Left ventricle myocardium inferior (tissue), 1 donor: Measurements from ENCODE around the gene CCDC146. TPM values are rescaled to one million over a fixed set of nuclear protein-coding genes. Genes with fewer than 3 reads are reported as not detected.

Experiments
- DNase-seq: peaks from one replicate; pipeline ENCODE4 v3.0.0-alpha.2; 2020
- H3K27ac ChIP-seq: fragments of 200-600 bp; replicated peaks from 2 replicates; pipeline ENCODE4 v1.8.0; 2021
- H3K27me3 ChIP-seq: fragments of 200-600 bp; 2 replicates; pipeline ENCODE4 v1.8.0; 2021; ENCODE audit warnings: low read depth
- H3K36me3 ChIP-seq: fragments of 200-600 bp; 2 replicates; pipeline ENCODE4 v1.8.0; 2021
- H3K4me1 ChIP-seq: fragments of 200-600 bp; 2 replicates; pipeline ENCODE4 v1.8.0; 2021
- H3K4me3 ChIP-seq: fragments of 200-600 bp; 2 replicates; pipeline ENCODE4 v1.8.0; 2021; ENCODE audit warnings: mild to moderate bottlenecking, moderate library complexity
- H3K9me3 ChIP-seq: fragments of 200-600 bp; replicated peaks from 2 replicates; pipeline ENCODE4 v1.8.0; 2021
- intact Hi-C: fragments of 100-400 bp; cut with micrococcal nuclease; formaldehyde crosslinking; loops from one replicate; pipeline ENCODE4 v1.11.0; 2022
- total RNA-seq: library from RNA; stranded (reverse); fragmentation: NEBNext Ultra II Directional; extraction: Animal tissue kit (Norgen Biotek cat#: 25700); gene quantifications from one replicate; pipeline ENCODE4 v1.2.1, GENCODE V29; 2021
- TF ChIP-seq, protein P1 (sequence below): fragments of 200-600 bp; IDR thresholded peaks from 2 replicates; pipeline ENCODE4 v1.8.0; 2021; ENCODE audit warnings: antibody characterized with exemption, mild to moderate bottlenecking, borderline replicate concordance
- donor health status: DM: no; HTN: yes; CAD: no; lungs with severe emphysema.

Gene CCDC146
- total RNA-seq, 1 donor from 2014 or later: 4.7 TPM

DNA sequence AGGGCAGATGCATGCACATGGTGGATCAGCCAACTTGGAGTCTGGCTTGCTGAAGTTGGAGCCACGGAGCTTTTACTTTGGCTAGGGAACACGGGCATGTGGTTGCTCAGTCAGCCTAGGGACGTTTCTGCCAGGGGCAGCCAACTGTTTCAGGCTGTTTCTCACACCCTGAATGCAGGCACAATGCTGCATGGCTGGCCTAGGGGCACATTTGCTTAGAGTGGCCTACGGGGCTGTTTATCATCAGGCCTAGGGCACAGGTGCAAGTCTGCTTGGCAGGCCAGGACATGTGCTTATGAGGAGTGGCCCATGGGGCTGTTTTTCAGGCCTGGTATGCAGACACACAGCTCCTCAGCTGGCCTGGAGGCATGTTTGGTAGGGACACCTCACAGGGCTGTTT, 186.4 kb downstream of the CCDC146 start:
- intact Hi-C loops: no loop called here
- H3K4me1 ChIP-seq: peaks cover 36% of the 10 kb centered on the region
- H3K9me3 ChIP-seq: no peaks in the 10 kb centered on the region
- DNase-seq: no peak
- H3K36me3 ChIP-seq: peaks cover 16% of the 10 kb centered on the region
- TF ChIP-seq, protein P1, sequence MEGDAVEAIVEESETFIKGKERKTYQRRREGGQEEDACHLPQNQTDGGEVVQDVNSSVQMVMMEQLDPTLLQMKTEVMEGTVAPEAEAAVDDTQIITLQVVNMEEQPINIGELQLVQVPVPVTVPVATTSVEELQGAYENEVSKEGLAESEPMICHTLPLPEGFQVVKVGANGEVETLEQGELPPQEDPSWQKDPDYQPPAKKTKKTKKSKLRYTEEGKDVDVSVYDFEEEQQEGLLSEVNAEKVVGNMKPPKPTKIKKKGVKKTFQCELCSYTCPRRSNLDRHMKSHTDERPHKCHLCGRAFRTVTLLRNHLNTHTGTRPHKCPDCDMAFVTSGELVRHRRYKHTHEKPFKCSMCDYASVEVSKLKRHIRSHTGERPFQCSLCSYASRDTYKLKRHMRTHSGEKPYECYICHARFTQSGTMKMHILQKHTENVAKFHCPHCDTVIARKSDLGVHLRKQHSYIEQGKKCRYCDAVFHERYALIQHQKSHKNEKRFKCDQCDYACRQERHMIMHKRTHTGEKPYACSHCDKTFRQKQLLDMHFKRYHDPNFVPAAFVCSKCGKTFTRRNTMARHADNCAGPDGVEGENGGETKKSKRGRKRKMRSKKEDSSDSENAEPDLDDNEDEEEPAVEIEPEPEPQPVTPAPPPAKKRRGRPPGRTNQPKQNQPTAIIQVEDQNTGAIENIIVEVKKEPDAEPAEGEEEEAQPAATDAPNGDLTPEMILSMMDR: no peak
- no peak overlapping the region for H3K4me3 ChIP-seq
- H3K27me3 ChIP-seq: no peaks in the 10 kb centered on the region
- peak overlapping the region; percentile 21 for H3K27ac ChIP-seq

DNA sequence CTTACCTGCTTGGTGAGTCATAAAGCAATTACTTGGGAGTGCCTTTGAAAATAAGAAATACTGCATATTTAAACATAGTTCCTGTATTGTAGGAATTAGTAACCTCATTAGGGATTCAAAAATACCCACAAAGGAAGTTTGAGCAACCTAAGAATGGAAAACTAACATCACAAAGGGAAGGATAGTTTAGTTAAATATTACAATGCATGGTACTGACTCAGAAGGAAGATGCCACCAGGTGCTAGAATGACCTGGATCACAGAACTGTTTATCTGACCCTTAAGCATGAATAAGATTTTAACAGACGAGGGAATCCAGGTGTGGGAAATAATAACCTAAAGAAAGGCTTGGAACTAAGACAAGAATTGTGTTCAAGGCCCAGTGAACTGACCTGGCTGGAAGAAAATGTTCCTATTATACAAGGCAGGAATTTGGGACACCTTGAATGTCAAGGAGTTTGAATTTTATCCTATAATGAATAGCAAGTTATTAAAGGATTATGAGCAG, 187.4 kb downstream of the CCDC146 start:
- TF ChIP-seq, protein P1: no peak
- no peak for DNase-seq
- peaks cover 46% of the 10 kb centered on the region for H3K4me1 ChIP-seq
- H3K36me3 ChIP-seq: peaks cover 12% of the 10 kb centered on the region
- H3K27ac ChIP-seq: no peak overlapping the region
- no peak overlapping the region for H3K4me3 ChIP-seq
- intact Hi-C loops: loop anchor here (10.0 kb wide), 1 partner anchor 55 kb away; no protein-coding TSS in a partner anchor
- no peaks in the 10 kb centered on the region for H3K27me3 ChIP-seq
- H3K9me3 ChIP-seq: no peaks in the 10 kb centered on the region

DNA sequence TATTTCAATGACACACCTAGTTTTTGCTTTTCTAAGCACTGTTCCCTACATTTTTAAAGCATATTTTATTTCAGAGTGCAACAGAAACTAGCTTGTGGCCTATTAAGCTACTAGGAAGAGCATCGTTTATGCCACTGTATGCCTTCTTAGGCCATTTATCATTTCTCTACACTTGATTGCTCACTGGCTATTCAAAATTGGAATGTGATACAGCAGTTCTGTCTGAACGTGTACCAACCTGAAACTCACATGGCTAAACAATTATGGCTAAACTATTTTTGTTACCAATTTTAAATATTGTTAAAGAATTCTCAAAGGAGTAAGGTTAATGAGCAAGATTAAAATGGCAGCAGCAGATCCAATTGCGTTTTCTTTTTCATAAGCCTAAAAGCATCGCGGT, 188.6 kb downstream of the CCDC146 start:
- Histone ChIP-seq H3K4me1 (peaks cover 56% of the 10 kb centered on the region), H3K27ac (no peak overlapping the region), H3K36me3 (peaks cover 12% of the 10 kb centered on the region), H3K9me3 (no peaks in the 10 kb centered on the region), H3K4me3 (no peak overlapping the region), H3K27me3 (no peaks in the 10 kb centered on the region)
- intact Hi-C loops: loop anchor here (10.0 kb wide), 1 partner anchor 56 kb away; no protein-coding TSS in a partner anchor
- DNase-seq: no peak
- TF ChIP-seq, protein P1: no peak

DNA sequence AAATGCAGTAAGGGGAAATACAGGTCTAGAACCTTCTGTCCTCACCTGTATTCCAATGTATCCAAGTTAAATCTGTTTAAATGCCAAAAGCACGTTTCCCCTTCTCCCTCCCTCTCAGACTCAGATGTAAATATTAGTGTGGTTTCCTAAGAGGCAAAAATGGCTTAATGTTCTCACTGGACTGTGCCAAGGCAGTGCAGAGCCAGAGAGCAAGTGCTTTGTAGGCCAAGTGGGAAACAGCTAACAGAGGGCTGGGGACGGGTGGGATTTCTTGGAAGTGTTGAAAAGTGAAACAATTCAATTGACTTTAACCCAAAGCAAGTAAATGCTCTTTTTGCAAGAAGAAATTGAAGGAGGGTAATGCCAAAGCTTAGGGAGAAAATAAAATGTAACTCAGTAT, 190.7 kb downstream of the CCDC146 start:
- H3K27ac ChIP-seq: peak overlapping the region; percentile 3
- no peak for DNase-seq
- no peaks in the 10 kb centered on the region for H3K27me3 ChIP-seq
- intact Hi-C loops: loop anchor here (10.0 kb wide), 1 partner anchor 58 kb away; no protein-coding TSS in a partner anchor
- peaks cover 14% of the 10 kb centered on the region for H3K36me3 ChIP-seq
- H3K4me3 ChIP-seq: no peak overlapping the region
- TF ChIP-seq, protein P1: no peak
- peaks cover 56% of the 10 kb centered on the region for H3K4me1 ChIP-seq
- no peaks in the 10 kb centered on the region for H3K9me3 ChIP-seq

DNA sequence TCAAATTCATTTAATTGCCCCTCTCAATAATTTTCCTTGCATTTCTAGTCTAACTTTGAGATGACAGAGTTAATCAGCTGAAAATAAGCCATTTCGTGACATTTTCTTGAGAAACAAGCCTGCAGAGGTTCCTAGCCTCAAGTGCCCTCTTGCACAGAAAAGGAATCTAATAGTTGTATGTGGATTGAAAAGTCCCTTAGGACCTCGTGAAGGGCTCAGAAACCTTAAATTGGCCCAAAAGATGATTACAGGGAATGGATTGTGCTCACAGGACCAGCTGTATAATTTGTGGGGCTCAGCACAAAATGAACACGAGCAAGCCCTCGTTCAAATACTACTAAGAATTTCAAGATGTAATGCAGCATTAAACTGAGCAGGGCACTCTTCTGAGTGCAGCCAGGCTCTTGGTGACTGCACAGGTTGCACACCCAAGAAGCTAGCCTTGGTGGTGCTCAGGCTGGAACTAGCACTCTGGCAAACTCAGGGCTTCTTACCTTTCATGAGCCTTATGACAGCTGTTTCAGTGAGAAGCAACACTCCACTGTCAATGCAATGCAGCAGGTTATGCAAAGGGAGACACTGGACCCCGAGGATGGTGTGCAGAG, 191.6 kb downstream of the CCDC146 start:
- intact Hi-C loops: loop anchor here (10.0 kb wide), 1 partner anchor 59 kb away; no protein-coding TSS in a partner anchor
- Histone ChIP-seq H3K27ac (peak overlapping the region; percentile 4), H3K36me3 (peaks cover 22% of the 10 kb centered on the region), H3K9me3 (no peaks in the 10 kb centered on the region), H3K4me1 (peaks cover 50% of the 10 kb centered on the region), H3K27me3 (no peaks in the 10 kb centered on the region), H3K4me3 (no peak overlapping the region)
- TF ChIP-seq, protein P1: no peak
- DNase-seq: no peak
